Activated CD4-positive, CD25-positive, alpha-beta regulatory T cell treated with anti-CD3 and anti-CD28 coated beads, Interleukin-2, amount 50 U/mL, for 24 hours (primary cell): ENCODE measurements around the gene MORN1.

ENCODE experiments used
- ATAC-seq, 2 donors: fragments of 150-1000 bp; cut with Tn5 transposase; one replicate each; pipeline ENCODE4 v1.10.0; 2021; ENCODE audit warnings: mild to moderate bottlenecking in 1 of 2, moderate library complexity in 1 of 2

MORN1 gene

GRCh38 chr1:2316451-2316961 lies 74.8 kb downstream of the MORN1 start:
- ATAC-seq: no peak

- no peak for ATAC-seq
These were observed 75.5 kb downstream of the MORN1 start for GRCh38 chr1:2315674-2316450.

DNA sequence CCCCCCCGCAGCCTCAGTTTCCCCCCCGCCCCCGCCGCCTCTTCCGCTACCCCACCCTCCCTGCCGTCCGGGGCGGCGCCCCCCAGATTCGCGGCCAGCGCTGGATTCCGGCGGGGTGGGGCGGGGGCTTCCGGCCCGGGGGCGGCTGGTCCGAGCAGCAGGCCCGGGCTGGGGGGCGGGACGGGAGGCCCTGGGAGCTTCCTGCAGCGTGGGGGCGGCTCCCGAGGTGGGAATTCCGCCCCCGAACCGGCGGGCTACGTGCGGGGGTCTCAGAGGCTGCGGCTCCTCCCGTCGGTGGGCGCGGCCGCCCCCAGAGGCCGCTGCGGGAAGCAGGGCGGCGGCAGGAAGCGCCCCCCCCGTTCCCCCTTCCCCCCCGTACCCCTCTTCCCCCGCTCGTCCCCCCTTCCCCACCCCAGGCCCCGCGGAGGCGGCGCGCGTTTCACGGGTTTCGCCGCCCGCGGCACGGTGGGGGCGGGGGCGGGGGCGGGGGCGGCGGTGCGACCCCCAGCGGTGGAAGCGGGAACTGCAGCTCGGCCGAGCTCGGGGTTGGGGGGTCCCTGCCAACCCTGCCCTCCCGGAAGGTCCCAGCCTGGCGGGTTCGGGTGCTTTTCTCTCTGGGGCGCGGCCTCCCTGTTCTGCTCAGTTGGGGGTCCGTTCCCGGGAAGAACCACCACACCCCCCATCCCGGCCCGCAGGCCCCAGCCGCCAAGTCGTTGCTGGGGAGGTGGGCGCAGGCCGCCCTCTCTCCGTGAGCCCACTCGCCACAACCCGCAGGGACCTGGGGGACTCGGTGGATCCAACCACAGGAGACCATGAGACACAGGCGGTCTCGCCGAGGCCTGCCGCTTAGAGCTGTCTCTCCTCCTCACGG lies 76.3 kb downstream of the MORN1 start:
- peak; percentile 28 to 45 for ATAC-seq

DNA sequence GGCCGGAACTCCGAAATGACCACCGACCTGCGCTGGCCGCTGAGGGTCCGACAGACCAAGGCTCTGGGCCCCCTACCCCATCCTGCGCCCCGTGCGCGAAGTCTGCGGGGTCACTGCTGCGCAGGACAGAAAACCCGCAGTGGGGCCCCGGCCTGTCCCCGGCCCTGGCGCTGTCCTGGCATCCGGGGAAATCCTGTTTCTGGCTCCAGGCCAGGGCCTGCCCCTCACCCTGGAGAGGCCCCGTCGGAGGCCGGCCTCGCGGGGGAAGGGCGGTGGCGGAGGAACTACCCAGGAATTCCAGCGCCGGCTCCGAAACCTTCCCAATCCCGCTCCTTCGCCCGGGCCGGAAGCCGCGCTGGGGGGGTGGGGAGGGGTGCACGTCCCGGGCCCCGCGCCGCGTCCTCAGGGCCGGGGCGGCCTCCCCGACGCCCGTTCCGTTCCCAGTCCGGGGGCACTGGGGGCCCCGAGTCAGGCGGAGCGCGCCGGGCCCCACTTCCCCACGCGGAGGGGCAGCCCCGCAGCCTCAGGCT lies 77.0 kb downstream of the MORN1 start:
- peak in 1 of 2 donors; percentile 8 for ATAC-seq

- no peak for ATAC-seq
These were observed 77.6 kb downstream of the MORN1 start for GRCh38 chr1:2313651-2314261.

- ATAC-seq: no peak
These were observed 78.6 kb downstream of the MORN1 start for GRCh38 chr1:2312515-2313301.

GRCh38 chr1:2312160-2312514 lies 79.2 kb downstream of the MORN1 start:
- no peak for ATAC-seq

GRCh38 chr1:2311184-2312032 lies 79.9 kb downstream of the MORN1 start:
- peak; percentile 60 to 64 for ATAC-seq

GRCh38 chr1:2310332-2311183 lies 80.8 kb downstream of the MORN1 start:
- no peak for ATAC-seq

DNA sequence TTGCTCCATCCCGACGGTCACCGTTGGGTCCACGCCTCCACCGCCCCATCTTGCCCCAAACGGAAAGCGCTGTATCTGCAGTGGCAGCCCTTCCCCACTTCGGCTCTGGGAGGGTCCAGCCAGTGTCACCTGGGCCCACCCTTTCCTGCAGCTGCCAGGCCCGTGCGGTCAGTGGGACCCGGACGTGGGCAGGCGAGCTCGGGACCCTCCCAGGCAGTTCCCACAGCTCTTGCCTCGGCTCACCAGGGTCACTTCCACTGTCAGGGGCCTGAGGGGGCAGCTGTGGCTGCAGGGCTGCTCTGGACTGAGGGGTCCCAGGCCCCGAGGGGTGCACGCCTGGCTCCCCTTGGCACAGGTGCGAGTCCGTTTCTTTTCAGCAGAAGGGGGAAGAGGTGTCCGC lies 82.5 kb downstream of the MORN1 start:
- no peak for ATAC-seq

DNA sequence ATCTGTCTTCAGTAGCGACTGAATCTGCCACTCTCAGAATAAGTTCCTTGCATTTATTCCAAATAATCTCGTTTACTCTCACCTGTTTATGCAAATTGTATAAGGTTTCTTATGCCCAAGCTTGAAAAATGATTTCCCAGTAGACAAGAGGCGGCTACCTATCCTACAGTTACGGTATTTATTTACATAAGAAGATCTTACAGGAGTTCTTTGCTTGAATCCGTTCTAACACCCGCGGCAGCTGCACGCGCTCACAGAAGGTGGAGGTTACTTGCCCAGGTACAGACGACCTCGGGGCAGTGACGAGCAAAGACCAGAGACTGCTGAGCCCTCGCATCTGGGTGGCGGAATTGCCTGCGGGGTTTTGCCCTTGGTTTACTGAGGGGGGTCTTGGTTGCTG lies 83.4 kb downstream of the MORN1 start:
- ATAC-seq: no peak

DNA sequence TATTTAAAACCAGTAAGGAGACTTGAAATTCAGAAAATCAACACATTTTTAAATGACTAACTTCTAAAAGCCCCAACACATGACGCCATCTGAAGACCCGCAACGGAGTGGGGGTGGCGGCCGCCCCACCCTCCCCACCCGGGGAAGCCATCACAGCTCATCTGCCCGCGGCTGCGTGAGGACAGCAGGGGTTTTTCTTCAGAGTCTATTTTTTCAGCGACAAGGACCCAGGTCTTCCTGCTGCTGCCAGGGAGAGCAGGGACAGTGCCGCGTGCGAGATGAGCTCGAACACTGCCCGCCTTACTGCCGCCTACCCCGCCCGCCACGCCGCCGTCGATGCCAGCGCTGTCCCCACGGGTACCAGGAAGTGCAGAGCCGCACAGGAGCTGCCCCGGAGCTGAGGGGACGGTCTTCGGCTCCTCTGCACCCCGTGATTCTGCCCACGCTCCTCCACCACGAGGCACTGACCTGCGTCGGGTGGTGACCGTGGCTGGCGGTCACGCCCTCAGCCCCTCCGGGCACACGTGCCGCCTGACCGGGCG lies 84.2 kb downstream of the MORN1 start:
- ATAC-seq: no peak

DNA sequence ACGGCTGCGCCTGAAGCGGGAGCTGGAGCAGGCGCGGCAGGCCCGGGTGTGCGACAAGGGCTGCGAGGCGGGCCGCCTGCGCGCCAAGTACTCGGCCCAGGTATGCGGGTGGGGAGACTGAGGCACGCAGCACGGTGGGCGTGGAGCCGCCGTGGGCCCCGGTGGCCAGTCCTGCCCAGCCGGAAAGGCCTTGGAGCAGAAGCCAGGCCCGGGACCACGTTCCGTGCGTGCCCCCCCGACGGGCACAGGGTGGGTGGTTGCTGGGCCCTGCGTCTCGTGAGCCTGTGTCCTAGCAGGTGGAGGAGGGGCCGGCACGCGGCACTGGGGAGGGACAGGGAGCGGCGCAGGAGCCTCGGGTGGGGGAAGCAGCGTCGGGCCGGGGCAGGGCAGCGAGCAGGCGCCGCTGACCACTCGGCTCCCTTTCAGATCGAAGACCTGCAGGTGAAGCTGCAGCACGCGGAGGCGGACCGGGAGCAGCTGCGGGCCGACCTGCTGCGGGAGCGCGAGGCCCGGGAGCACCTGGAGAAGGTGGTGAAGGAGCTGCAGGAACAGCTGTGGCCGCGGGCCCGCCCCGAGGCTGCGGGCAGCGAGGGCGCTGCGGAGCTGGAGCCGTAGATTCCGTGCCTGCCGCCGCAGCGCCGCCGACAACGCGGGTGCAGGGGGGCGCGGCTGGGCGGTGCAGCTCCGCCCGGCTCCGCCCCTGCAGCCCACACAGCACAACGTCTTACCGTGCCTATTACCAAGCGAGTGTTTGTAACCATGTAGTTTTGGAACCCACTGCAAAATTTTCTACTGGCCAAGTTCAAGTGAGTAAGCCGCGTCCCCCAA lies 85.0 kb downstream of the MORN1 start:
- no peak for ATAC-seq

- ATAC-seq: no peak
These were observed 86.3 kb downstream of the MORN1 start for GRCh38 chr1:2304921-2305681.

DNA sequence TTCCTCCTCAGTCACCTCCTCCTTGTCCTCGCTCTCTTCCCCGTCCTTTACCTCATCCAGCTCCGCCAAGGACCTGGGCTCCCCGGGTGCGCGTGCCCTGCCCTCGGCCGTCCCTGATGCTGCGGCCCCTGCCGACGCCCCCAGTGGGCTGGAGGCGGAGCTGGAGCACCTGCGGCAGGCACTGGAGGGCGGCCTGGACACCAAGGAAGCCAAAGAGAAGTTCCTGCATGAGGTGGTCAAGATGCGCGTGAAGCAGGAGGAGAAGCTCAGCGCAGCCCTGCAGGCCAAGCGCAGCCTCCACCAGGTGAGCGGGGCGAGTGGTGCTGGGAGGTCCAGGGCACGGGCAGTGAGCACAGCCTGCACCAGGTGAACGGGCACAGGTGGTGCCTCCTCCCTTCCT lies 87.1 kb downstream of the MORN1 start:
- no peak for ATAC-seq

DNA sequence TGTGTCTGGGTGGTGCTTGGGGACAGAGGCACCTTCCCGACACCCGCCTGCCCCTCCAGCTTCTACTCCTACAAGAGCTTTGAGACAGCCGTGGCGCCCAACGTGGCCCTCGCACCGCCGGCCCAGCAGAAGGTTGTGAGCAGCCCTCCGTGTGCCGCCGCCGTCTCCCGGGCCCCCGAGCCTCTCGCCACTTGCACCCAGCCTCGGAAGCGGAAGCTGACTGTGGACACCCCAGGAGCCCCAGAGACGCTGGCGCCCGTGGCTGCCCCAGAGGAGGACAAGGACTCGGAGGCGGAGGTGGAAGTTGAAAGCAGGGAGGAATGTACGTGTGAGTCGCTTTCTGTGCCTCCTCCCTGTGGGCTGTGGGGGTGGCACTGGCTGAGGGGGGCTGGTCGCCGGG lies 87.6 kb downstream of the MORN1 start:
- no peak for ATAC-seq

GRCh38 chr1:2303016-2303775 lies 88.2 kb downstream of the MORN1 start:
- ATAC-seq: no peak
